WTC11 (cell line): ENCODE results near the gene ENTHD1. TPM values are rescaled to one million over a fixed set of nuclear protein-coding genes. Genes with fewer than 3 reads are reported as not detected.

ENCODE experiments used
- ATAC-seq: fragments of 200-7000 bp; cut with Tn5 transposase; 2 replicates; pipeline ENCODE4 v1.10.0; 2021; ENCODE audit warnings: mild to moderate bottlenecking, moderate library complexity
- CTCF ChIA-PET: fragments of 300-600 bp; sonication (Branson Sonifier 250); formaldehyde crosslinking; loops from one replicate; lab custom pipeline; 2021; ENCODE audit warnings: antibody characterized with exemption; lab: Charles Lee
- POLR2A ChIA-PET: fragments of 350-600 bp; sonication (Branson Sonifier 250); formaldehyde crosslinking; loops from one replicate; lab custom pipeline; 2021; ENCODE audit warnings: antibody characterized with exemption; lab: Charles Lee
- DNase-seq: peaks from one replicate; pipeline ENCODE4 v3.0.0; 2021; ENCODE audit warnings: low spot score
- H3K27ac Mint-ChIP-seq: 2 replicates; pipeline ENCODE4 v1.8.0; 2021; ENCODE audit warnings: mixed read lengths
- H3K27me3 Mint-ChIP-seq: 2 replicates; pipeline ENCODE4 v1.8.0; 2021; ENCODE audit warnings: low read depth, mild to moderate bottlenecking, moderate library complexity, mixed read lengths
- H3K36me3 Mint-ChIP-seq: 2 replicates; pipeline ENCODE4 v1.8.0; 2021; ENCODE audit warnings: mixed read lengths
- H3K4me1 Mint-ChIP-seq: 2 replicates; pipeline ENCODE4 v1.8.0; 2022; ENCODE audit warnings: mixed read lengths
- H3K4me3 Mint-ChIP-seq: 2 replicates; pipeline ENCODE4 v1.8.0; 2021; ENCODE audit warnings: mild to moderate bottlenecking, moderate library complexity, mixed read lengths
- H3K9me3 Mint-ChIP-seq: 2 replicates; pipeline ENCODE4 v1.8.0; 2021; ENCODE audit warnings: mixed read lengths
- ELF4 ChIP-seq: sonication (generic); formaldehyde crosslinking; IDR thresholded peaks from 2 replicates; pipeline ENCODE4 v1.8.1; 2022; ENCODE audit warnings: low read depth, mild to moderate bottlenecking, moderate library complexity, missing genetic modification reagents
- HMGA2 ChIP-seq: fragments of 250-450 bp; sonication (Bioruptor Pico); IDR thresholded peaks from 2 replicates; pipeline ENCODE4 v1.4.0; 2021; ENCODE audit warnings: mild to moderate bottlenecking, moderate library complexity
- IRF2 ChIP-seq: sonication (generic); formaldehyde crosslinking; IDR thresholded peaks from 2 replicates; pipeline ENCODE4 v1.8.0; 2022; ENCODE audit warnings: low read depth, missing genetic modification reagents, borderline replicate concordance
- KAT7 ChIP-seq: sonication (generic); formaldehyde crosslinking; IDR thresholded peaks from 2 replicates; pipeline ENCODE4 v1.8.1; 2023; ENCODE audit warnings: missing genetic modification reagents, mild to moderate bottlenecking, borderline replicate concordance
- NR2C2 ChIP-seq: sonication (generic); formaldehyde crosslinking; IDR thresholded peaks from 2 replicates; pipeline ENCODE4 v1.8.0; 2022; ENCODE audit warnings: mild to moderate bottlenecking, missing genetic modification reagents
- RELA ChIP-seq: sonication (generic); formaldehyde crosslinking; IDR thresholded peaks from 2 replicates; pipeline ENCODE4 v1.8.1; 2022; ENCODE audit warnings: missing genetic modification reagents, mild to moderate bottlenecking, borderline replicate concordance
- SOX15 ChIP-seq: fragments of 250-450 bp; sonication (Bioruptor Pico); IDR thresholded peaks from 2 replicates; pipeline ENCODE4 v1.9.0; 2021; ENCODE audit warnings: mild to moderate bottlenecking
- ZNF219 ChIP-seq: sonication (generic); formaldehyde crosslinking; IDR thresholded peaks from 2 replicates; pipeline ENCODE4 v1.8.0; 2023; ENCODE audit warnings: missing genetic modification reagents, mild to moderate bottlenecking, borderline replicate concordance
- total RNA-seq: library from RNA; stranded (reverse); gene quantifications from 3 replicates; pipeline ENCODE4 v1.2.3, GENCODE V29; 2021
- TF ChIP-seq, protein P1 (sequence below): sonication (generic); formaldehyde crosslinking; IDR thresholded peaks from 2 replicates; pipeline ENCODE4 v1.8.0; 2023; ENCODE audit warnings: missing genetic modification reagents, mild to moderate bottlenecking, borderline replicate concordance
- TF ChIP-seq, protein P2 (sequence below): sonication (generic); formaldehyde crosslinking; IDR thresholded peaks from 2 replicates; pipeline ENCODE4 v1.8.1; 2023; ENCODE audit warnings: mild to moderate bottlenecking, missing genetic modification reagents
- TF ChIP-seq, protein P3 (sequence below): sonication (generic); formaldehyde crosslinking; IDR thresholded peaks from 2 replicates; pipeline ENCODE4 v1.8.0; 2023; ENCODE audit warnings: missing genetic modification reagents
- TF ChIP-seq, protein P4 (sequence below): sonication (generic); formaldehyde crosslinking; IDR thresholded peaks from 2 replicates; pipeline ENCODE4 v1.8.1; 2023; ENCODE audit warnings: mild to moderate bottlenecking, missing genetic modification reagents, moderate library complexity
- TF ChIP-seq, protein P5 (sequence below): sonication (generic); formaldehyde crosslinking; IDR thresholded peaks from 2 replicates; pipeline ENCODE4 v1.8.0; 2023; ENCODE audit warnings: mild to moderate bottlenecking, missing genetic modification reagents
- TF ChIP-seq, protein P6 (sequence below): sonication (generic); formaldehyde crosslinking; IDR thresholded peaks from 2 replicates; pipeline ENCODE4 v1.8.0; 2022; ENCODE audit warnings: mild to moderate bottlenecking, missing genetic modification reagents
- TF ChIP-seq, protein P7 (sequence below): sonication (generic); formaldehyde crosslinking; IDR thresholded peaks from 2 replicates; pipeline ENCODE4 v1.8.1; 2022; ENCODE audit warnings: mild to moderate bottlenecking, missing genetic modification reagents, moderate library complexity, borderline replicate concordance

Gene ENTHD1
- total RNA-seq, 1 experiment from 2014 or later = not detected

DNA sequence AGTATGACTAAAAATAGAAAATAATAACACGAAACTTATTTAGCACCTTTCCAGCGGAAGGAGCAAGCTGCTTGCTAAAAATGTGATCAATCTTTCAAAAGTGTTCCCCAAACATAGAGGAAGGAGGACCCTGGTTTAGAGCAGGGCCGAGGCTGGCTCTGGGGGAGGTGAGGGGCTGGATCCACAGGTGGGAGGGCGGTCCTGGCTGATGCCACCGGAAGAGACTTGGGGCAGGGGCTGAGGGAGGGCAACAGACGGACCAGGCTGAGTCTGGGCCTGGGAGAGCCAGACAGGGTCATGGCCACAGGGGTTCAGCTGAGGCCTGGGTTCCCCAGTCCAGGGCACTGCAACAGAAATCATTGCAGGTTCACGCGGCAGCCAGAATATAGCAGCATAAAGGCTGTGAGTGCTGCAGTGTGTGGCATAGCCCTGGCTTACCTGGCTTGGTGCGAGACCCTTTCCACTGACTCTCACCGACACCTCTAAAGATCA lies 179.7 kb downstream of the ENTHD1 start:
- Mint-ChIP-seq H3K27ac (no peak overlapping the region), H3K4me3 (no peak overlapping the region)
- CTCF ChIA-PET = interaction anchor here (2.3 kb wide), 1 partner anchor 179 kb away, joined by 7 read pairs; no protein-coding TSS in a partner anchor

DNA sequence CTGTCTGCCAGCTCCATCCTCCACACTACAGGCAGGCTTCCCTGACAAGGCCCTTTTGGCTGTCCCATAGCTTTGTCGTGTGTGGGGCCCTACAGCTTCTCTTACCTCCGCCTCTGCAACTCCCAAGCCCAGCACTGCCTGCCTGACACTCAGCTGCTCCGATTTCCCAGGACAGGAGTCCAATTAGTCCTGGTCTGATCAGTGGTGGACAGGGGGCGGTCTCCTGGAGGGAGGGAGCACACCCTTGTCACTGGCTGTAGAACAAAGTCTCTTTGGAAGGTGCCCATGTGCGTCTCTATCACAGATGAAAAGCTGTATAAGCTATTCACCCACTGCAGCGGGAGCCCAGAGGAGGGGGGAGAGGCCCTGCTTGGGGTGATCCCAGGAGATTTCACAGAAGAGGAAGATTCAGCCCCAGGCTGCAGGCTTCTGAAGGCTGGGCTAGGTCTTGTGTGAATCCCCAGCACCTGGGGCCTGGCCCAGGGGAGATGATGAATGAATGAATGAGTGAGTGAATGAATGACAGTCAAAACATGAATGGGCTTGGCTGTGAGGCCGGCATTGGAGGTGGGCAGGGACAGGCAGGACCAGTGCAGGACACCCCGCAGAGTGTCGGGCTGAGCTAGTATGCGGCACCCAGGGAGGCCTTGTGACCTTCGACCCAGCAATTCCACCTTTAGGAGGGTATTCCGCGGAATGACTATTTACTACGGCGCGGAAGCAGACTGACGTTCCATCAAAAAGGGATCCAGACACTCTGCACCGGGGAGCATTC lies 180.6 kb downstream of the ENTHD1 start:
- ATAC-seq (no peak), DNase-seq (no peak)
- no peak overlapping the region for H3K27ac Mint-ChIP-seq
- ChIA-PET CTCF (interaction anchor here (1.7 to 2.3 kb wide), 2 partner anchors 153 to 178 kb away, joined by 3 to 7 read pairs; no protein-coding TSS in a partner anchor), POLR2A (interaction anchor here (0.8 kb wide), 1 partner anchor 193 kb away, joined by 4 read pairs; the partner anchor contains the start of gene ATF4)
- no peaks in the 10 kb centered on the region for H3K36me3 Mint-ChIP-seq
- H3K27me3 Mint-ChIP-seq = no peaks in the 10 kb centered on the region
- no peaks in the 10 kb centered on the region for H3K9me3 Mint-ChIP-seq
- H3K4me3 Mint-ChIP-seq = no peak overlapping the region
- H3K4me1 Mint-ChIP-seq = peaks cover 8% of the 10 kb centered on the region
- TF ChIP-seq RELA (CRISPR knock-in tag) (no peak), IRF2 (CRISPR knock-in tag) (no peak), KAT7 (CRISPR knock-in tag) (no peak), ELF4 (CRISPR knock-in tag) (no peak), HMGA2 (CRISPR knock-in tag) (no peak)
- TF ChIP-seq, protein P1, sequence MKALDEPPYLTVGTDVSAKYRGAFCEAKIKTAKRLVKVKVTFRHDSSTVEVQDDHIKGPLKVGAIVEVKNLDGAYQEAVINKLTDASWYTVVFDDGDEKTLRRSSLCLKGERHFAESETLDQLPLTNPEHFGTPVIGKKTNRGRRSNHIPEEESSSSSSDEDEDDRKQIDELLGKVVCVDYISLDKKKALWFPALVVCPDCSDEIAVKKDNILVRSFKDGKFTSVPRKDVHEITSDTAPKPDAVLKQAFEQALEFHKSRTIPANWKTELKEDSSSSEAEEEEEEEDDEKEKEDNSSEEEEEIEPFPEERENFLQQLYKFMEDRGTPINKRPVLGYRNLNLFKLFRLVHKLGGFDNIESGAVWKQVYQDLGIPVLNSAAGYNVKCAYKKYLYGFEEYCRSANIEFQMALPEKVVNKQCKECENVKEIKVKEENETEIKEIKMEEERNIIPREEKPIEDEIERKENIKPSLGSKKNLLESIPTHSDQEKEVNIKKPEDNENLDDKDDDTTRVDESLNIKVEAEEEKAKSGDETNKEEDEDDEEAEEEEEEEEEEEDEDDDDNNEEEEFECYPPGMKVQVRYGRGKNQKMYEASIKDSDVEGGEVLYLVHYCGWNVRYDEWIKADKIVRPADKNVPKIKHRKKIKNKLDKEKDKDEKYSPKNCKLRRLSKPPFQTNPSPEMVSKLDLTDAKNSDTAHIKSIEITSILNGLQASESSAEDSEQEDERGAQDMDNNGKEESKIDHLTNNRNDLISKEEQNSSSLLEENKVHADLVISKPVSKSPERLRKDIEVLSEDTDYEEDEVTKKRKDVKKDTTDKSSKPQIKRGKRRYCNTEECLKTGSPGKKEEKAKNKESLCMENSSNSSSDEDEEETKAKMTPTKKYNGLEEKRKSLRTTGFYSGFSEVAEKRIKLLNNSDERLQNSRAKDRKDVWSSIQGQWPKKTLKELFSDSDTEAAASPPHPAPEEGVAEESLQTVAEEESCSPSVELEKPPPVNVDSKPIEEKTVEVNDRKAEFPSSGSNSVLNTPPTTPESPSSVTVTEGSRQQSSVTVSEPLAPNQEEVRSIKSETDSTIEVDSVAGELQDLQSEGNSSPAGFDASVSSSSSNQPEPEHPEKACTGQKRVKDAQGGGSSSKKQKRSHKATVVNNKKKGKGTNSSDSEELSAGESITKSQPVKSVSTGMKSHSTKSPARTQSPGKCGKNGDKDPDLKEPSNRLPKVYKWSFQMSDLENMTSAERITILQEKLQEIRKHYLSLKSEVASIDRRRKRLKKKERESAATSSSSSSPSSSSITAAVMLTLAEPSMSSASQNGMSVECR = no peak
- TF ChIP-seq, protein P2, sequence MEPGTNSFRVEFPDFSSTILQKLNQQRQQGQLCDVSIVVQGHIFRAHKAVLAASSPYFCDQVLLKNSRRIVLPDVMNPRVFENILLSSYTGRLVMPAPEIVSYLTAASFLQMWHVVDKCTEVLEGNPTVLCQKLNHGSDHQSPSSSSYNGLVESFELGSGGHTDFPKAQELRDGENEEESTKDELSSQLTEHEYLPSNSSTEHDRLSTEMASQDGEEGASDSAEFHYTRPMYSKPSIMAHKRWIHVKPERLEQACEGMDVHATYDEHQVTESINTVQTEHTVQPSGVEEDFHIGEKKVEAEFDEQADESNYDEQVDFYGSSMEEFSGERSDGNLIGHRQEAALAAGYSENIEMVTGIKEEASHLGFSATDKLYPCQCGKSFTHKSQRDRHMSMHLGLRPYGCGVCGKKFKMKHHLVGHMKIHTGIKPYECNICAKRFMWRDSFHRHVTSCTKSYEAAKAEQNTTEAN (CRISPR knock-in tag) = no peak
- TF ChIP-seq, protein P3, sequence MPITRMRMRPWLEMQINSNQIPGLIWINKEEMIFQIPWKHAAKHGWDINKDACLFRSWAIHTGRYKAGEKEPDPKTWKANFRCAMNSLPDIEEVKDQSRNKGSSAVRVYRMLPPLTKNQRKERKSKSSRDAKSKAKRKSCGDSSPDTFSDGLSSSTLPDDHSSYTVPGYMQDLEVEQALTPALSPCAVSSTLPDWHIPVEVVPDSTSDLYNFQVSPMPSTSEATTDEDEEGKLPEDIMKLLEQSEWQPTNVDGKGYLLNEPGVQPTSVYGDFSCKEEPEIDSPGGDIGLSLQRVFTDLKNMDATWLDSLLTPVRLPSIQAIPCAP (CRISPR knock-in tag) = no peak

More for the DNA sequence above, 179.7 kb downstream of the ENTHD1 start:
- DNase-seq (no peak), ATAC-seq (no peak)
- TF ChIP-seq SOX15 (CRISPR knock-in tag) (no peak), ZNF219 (CRISPR knock-in tag) (no peak), ELF4 (CRISPR knock-in tag) (no peak), NR2C2 (no peak)
- TF ChIP-seq, protein P4, sequence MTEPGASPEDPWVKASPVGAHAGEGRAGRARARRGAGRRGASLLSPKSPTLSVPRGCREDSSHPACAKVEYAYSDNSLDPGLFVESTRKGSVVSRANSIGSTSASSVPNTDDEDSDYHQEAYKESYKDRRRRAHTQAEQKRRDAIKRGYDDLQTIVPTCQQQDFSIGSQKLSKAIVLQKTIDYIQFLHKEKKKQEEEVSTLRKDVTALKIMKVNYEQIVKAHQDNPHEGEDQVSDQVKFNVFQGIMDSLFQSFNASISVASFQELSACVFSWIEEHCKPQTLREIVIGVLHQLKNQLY = no peak
- TF ChIP-seq, protein P5, sequence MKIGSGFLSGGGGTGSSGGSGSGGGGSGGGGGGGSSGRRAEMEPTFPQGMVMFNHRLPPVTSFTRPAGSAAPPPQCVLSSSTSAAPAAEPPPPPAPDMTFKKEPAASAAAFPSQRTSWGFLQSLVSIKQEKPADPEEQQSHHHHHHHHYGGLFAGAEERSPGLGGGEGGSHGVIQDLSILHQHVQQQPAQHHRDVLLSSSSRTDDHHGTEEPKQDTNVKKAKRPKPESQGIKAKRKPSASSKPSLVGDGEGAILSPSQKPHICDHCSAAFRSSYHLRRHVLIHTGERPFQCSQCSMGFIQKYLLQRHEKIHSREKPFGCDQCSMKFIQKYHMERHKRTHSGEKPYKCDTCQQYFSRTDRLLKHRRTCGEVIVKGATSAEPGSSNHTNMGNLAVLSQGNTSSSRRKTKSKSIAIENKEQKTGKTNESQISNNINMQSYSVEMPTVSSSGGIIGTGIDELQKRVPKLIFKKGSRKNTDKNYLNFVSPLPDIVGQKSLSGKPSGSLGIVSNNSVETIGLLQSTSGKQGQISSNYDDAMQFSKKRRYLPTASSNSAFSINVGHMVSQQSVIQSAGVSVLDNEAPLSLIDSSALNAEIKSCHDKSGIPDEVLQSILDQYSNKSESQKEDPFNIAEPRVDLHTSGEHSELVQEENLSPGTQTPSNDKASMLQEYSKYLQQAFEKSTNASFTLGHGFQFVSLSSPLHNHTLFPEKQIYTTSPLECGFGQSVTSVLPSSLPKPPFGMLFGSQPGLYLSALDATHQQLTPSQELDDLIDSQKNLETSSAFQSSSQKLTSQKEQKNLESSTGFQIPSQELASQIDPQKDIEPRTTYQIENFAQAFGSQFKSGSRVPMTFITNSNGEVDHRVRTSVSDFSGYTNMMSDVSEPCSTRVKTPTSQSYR = no peak
- TF ChIP-seq, protein P3 (CRISPR knock-in tag) = no peak
- TF ChIP-seq, protein P6, sequence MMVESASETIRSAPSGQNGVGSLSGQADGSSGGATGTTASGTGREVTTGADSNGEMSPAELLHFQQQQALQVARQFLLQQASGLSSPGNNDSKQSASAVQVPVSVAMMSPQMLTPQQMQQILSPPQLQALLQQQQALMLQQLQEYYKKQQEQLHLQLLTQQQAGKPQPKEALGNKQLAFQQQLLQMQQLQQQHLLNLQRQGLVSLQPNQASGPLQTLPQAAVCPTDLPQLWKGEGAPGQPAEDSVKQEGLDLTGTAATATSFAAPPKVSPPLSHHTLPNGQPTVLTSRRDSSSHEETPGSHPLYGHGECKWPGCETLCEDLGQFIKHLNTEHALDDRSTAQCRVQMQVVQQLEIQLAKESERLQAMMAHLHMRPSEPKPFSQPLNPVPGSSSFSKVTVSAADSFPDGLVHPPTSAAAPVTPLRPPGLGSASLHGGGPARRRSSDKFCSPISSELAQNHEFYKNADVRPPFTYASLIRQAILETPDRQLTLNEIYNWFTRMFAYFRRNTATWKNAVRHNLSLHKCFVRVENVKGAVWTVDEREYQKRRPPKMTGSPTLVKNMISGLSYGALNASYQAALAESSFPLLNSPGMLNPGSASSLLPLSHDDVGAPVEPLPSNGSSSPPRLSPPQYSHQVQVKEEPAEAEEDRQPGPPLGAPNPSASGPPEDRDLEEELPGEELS (CRISPR knock-in tag) = no peak
- TF ChIP-seq, protein P7, sequence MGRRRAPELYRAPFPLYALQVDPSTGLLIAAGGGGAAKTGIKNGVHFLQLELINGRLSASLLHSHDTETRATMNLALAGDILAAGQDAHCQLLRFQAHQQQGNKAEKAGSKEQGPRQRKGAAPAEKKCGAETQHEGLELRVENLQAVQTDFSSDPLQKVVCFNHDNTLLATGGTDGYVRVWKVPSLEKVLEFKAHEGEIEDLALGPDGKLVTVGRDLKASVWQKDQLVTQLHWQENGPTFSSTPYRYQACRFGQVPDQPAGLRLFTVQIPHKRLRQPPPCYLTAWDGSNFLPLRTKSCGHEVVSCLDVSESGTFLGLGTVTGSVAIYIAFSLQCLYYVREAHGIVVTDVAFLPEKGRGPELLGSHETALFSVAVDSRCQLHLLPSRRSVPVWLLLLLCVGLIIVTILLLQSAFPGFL = no peak
- Mint-ChIP-seq H3K9me3 (no peaks in the 10 kb centered on the region), H3K36me3 (no peaks in the 10 kb centered on the region), H3K4me1 (peaks cover 8% of the 10 kb centered on the region), H3K27me3 (no peaks in the 10 kb centered on the region)
- POLR2A ChIA-PET = no interaction called here
